ENCODE measurements around the gene KIF16B. TPM values are rescaled to one million over a fixed set of nuclear protein-coding genes. Genes with fewer than 3 reads are reported as not detected.

The KIF16B gene
- total RNA-seq, 2 experiments from 2014 or later, result 5.5 to 5.8 TPM

DNA sequence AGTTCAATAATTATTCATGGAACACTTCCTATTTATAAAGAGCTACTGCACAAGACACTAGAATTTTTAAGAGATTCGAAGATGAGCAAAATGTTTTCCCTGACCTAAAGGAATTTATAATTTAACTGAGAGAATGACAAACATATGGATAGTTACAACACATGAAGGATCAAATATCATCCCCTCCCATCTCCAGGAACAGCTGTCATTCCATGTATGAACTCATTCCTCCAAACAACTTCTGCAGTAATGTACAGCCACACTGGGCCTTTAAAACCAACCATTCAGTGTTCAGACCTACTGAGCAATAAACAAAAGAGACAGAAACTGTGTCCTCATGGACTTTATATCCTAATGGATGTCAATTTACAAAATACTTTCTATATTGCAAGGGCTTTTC lies 87.8 kb downstream of the KIF16B start:
- POLR2A ChIA-PET, result no interaction called here
- DNase-seq (no peak), ATAC-seq (ENCODE audit: low read depth) (no peak)
- H3K36me3 Mint-ChIP-seq, result no peaks in the 10 kb centered on the region
- H3K9me3 Mint-ChIP-seq, result no peaks in the 10 kb centered on the region
- no peaks in the 10 kb centered on the region for H3K27me3 Mint-ChIP-seq
- H3K27ac Mint-ChIP-seq, result no peak overlapping the region
- H3K4me1 Mint-ChIP-seq, result no peaks in the 10 kb centered on the region
- no peak overlapping the region for H3K4me3 Mint-ChIP-seq

DNA sequence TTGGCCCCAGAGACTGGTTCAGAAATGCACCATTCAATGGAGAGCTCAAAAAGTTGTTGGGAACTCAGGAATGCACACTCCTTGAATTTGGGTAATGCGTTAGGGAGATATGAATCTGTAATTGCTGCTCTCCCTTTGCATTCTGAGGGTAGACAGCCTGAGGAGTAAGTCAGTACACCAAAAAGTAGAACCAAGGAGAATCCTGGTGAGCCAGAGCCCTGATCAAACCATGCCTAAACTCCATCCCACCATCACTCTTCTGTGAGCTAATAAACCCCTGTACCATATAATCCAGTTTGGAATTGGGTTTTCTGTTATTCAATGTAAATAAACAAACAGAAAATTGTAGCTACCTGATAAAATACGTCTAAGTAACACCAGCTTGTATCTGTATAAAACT lies 90.2 kb downstream of the KIF16B start:
- no peaks in the 10 kb centered on the region for H3K4me1 Mint-ChIP-seq
- no peak overlapping the region for H3K27ac Mint-ChIP-seq
- no peaks in the 10 kb centered on the region for H3K36me3 Mint-ChIP-seq
- no peak overlapping the region for H3K4me3 Mint-ChIP-seq
- no peaks in the 10 kb centered on the region for H3K9me3 Mint-ChIP-seq
- POLR2A ChIA-PET, result no interaction called here
- DNase-seq, result no peak
- ATAC-seq (ENCODE audit: low read depth), result no peak
- H3K27me3 Mint-ChIP-seq, result no peaks in the 10 kb centered on the region

DNA sequence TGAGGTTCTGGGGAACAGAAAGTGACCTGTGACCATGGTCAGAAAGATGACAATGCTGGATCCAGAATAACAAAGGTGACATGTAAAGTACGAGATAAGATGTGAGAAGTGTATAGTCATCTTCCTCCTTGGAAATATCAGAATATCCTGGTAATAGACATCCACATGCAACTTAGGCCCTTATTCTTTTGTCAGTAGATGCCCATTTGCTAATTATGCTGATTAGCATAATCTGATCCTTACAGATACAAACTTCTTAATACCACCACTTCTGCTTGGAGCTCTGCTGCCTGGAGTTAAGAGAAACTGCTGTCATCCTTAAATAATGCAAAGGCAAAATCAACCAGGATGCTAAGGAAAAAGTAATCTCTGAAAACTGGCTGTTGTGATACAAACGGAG lies 91.3 kb downstream of the KIF16B start:
- POLR2A ChIA-PET, result no interaction called here
- no peaks in the 10 kb centered on the region for H3K9me3 Mint-ChIP-seq
- H3K36me3 Mint-ChIP-seq, result no peaks in the 10 kb centered on the region
- ATAC-seq (ENCODE audit: low read depth), result no peak
- H3K4me1 Mint-ChIP-seq, result no peaks in the 10 kb centered on the region
- no peak overlapping the region for H3K4me3 Mint-ChIP-seq
- no peak overlapping the region for H3K27ac Mint-ChIP-seq
- no peaks in the 10 kb centered on the region for H3K27me3 Mint-ChIP-seq
- DNase-seq, result no peak

DNA sequence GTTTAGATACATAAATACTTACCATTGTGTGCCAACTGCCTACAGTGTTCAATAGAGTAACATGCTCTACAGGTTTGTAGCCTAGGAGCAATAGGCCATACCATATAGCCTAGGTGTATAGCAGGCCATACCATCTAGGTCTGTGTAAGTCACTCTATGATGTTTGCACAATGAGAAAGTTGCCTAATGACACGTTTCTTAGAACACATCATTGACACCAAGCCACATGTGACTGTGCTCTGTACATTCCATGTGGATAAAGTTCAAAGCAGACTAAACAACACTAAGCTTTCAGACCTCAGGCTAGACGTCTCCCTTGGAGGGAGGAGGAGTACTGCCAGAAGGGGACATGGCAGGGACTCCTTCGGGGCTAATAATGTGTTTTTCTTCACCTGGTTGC lies 93.6 kb downstream of the KIF16B start:
- no peaks in the 10 kb centered on the region for H3K27me3 Mint-ChIP-seq
- H3K4me1 Mint-ChIP-seq, result no peaks in the 10 kb centered on the region
- ATAC-seq (ENCODE audit: low read depth), result no peak
- H3K9me3 Mint-ChIP-seq, result no peaks in the 10 kb centered on the region
- POLR2A ChIA-PET, result no interaction called here
- no peak overlapping the region for H3K27ac Mint-ChIP-seq
- H3K36me3 Mint-ChIP-seq, result no peaks in the 10 kb centered on the region
- no peak overlapping the region for H3K4me3 Mint-ChIP-seq
- no peak for DNase-seq

DNA sequence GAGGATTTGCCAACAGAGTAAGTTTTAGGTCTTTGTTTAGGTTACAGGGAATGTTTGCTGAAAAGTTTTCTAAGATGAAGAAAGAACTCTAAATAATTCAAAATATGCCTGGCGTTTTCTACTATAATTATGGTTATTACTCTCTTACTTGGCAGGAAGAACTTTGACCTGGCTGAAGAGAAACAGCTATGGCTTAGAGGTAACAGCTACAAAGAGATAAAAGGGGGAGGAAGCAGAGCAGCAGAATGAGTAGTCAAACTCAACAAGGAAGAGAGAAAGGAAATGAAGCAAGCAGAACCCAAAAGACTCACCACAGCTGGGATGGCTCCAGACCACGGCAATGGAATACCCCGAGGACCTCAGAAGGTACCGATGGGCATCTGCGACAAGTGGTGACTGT lies 95.6 kb downstream of the KIF16B start:
- H3K9me3 Mint-ChIP-seq, result no peaks in the 10 kb centered on the region
- H3K27ac Mint-ChIP-seq, result no peak overlapping the region
- H3K27me3 Mint-ChIP-seq, result no peaks in the 10 kb centered on the region
- ATAC-seq (ENCODE audit: low read depth) (no peak), DNase-seq (no peak)
- POLR2A ChIA-PET, result no interaction called here
- H3K4me1 Mint-ChIP-seq, result no peaks in the 10 kb centered on the region
- no peak overlapping the region for H3K4me3 Mint-ChIP-seq
- H3K36me3 Mint-ChIP-seq, result no peaks in the 10 kb centered on the region

DNA sequence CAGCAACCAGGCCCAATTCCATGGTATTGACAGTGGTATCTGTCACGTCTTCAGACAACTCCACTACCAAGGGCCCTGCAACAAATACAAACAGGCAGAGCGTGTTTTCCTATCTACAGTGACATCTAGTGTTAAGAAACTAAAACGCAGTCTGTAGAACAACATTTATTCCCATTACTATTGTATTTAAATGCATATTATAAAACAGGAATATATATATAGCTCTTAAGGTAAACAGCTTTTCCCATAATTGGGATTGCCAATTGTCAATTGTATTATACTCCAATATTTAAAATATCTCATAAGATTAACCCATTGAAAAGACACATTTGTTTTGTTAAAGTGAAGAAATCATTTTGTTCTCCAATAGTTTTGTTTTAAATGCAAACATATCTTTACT lies 97.2 kb downstream of the KIF16B start:
- POLR2A ChIA-PET, result no interaction called here
- no peaks in the 10 kb centered on the region for H3K4me1 Mint-ChIP-seq
- no peaks in the 10 kb centered on the region for H3K36me3 Mint-ChIP-seq
- H3K27ac Mint-ChIP-seq, result no peak overlapping the region
- H3K27me3 Mint-ChIP-seq, result no peaks in the 10 kb centered on the region
- H3K4me3 Mint-ChIP-seq, result no peak overlapping the region
- H3K9me3 Mint-ChIP-seq, result no peaks in the 10 kb centered on the region
- ATAC-seq (ENCODE audit: low read depth), result no peak
- no peak for DNase-seq

DNA sequence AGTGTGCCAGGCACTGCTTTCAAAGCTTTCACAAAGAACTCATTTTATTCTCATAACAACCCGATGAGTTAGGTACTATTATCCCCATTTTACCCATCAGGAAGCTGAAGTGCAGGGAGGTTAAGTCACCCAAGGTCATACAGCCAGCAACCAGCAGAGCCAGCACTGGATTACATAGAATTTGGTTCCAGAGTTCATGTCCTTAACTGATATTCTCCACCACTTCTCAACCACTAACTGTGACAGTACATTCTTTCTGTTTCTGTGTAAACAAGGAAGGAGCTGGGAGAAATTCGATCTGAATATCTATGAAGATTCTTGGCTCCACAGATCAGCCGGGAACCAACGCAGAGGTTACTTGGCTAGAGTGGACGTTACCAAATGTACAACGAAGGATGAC lies 98.0 kb downstream of the KIF16B start:
- Mint-ChIP-seq H3K4me3 (no peak overlapping the region), H3K27me3 (no peaks in the 10 kb centered on the region), H3K4me1 (no peaks in the 10 kb centered on the region), H3K9me3 (no peaks in the 10 kb centered on the region), H3K36me3 (no peaks in the 10 kb centered on the region), H3K27ac (no peak overlapping the region)
- no peak for DNase-seq
- no peak for ATAC-seq (ENCODE audit: low read depth)
- POLR2A ChIA-PET, result no interaction called here

DNA sequence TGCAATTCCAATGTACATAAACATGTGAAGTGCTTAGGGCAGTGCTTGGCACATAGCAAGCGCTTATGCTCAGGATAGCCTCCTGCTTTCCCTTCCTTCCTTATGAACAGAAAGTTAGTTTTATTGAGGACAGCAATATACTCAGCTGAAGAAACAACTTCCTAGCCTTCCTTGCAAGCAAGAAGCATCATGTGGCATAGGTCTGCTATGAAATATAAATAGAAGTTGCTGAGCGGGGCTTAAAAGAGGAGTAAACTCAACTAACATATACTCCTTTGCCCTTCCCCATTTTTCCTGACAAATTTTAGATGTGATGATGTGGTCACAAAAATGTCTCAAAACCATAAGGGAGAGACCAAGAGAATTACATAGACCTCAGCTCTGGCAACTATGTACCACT lies 98.9 kb downstream of the KIF16B start:
- H3K4me3 Mint-ChIP-seq, result no peak overlapping the region
- H3K36me3 Mint-ChIP-seq, result no peaks in the 10 kb centered on the region
- no peaks in the 10 kb centered on the region for H3K9me3 Mint-ChIP-seq
- H3K4me1 Mint-ChIP-seq, result no peaks in the 10 kb centered on the region
- H3K27me3 Mint-ChIP-seq, result no peaks in the 10 kb centered on the region
- POLR2A ChIA-PET, result no interaction called here
- no peak for ATAC-seq (ENCODE audit: low read depth)
- DNase-seq, result no peak
- no peak overlapping the region for H3K27ac Mint-ChIP-seq

DNA sequence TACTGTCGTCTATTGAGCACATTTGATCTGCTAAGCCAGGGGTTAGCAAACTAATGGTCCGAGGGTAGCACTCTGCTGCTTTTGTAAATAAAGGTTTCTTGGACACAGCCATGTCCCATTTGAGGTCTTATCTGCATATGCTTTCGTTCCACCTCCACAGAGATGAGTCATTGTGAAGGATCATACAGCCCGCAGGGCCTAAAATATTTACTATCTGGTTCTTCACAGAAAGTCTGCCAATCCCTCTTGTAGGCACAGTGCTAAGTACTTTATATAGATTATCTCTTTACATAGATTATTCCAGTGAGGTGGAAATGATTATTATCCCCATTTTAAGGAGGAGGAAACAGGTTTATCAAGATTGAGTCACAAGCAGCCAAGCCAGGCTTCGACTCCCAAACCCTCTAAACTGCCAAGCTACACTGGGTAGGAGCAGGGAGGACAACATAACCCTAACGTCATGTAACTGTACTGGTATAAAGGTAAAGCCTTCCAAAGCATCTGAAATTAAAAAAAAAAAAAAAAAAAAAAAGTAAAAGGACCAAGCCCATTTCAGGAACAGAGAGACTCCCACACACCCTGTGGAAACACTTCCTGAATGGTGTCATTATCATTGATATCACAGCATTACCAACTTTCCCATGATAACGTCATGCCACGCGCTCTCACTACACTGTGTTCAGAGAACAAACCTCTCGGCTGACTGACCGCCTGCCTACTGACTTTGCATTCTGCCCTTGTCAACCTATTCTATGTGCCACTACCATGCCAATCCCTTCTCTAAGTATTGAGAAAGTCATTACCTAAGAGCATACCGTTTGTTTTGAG lies 101.0 kb downstream of the KIF16B start:
- no peak for ATAC-seq (ENCODE audit: low read depth)
- Mint-ChIP-seq H3K27ac (no peak overlapping the region), H3K4me1 (no peaks in the 10 kb centered on the region), H3K4me3 (no peak overlapping the region), H3K36me3 (no peaks in the 10 kb centered on the region), H3K27me3 (no peaks in the 10 kb centered on the region), H3K9me3 (no peaks in the 10 kb centered on the region)
- DNase-seq, result no peak
- POLR2A ChIA-PET, result no interaction called here

DNA sequence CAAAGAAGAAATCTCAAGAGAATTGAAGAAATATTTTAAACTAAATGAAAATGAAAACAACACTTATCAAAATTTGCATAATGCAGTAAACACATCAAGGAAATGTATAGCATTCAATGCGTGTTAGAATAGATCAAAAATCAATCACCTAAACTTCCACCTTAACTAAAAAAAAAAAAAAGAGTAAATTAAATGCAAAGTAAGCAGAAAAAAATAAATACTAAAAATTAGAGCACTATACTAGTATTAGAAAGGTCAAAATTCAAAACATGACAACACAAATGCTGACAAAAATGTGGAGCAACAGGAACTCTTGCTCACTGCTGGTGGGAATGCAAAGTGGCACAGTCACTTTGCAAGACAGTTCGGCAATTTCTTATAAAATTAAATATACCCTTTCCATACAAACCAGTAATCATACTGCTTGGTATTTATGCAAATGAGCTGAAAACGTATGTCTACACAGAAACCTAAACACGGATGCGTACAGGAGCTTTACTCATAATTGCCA lies 103.8 kb downstream of the KIF16B start:
- ATAC-seq (ENCODE audit: low read depth) (no peak), DNase-seq (no peak)
- no peaks in the 10 kb centered on the region for H3K9me3 Mint-ChIP-seq
- peaks cover 2% of the 10 kb centered on the region for H3K36me3 Mint-ChIP-seq
- POLR2A ChIA-PET, result no interaction called here
- no peak overlapping the region for H3K27ac Mint-ChIP-seq
- H3K4me3 Mint-ChIP-seq, result no peak overlapping the region
- H3K27me3 Mint-ChIP-seq, result no peaks in the 10 kb centered on the region
- no peaks in the 10 kb centered on the region for H3K4me1 Mint-ChIP-seq

DNA sequence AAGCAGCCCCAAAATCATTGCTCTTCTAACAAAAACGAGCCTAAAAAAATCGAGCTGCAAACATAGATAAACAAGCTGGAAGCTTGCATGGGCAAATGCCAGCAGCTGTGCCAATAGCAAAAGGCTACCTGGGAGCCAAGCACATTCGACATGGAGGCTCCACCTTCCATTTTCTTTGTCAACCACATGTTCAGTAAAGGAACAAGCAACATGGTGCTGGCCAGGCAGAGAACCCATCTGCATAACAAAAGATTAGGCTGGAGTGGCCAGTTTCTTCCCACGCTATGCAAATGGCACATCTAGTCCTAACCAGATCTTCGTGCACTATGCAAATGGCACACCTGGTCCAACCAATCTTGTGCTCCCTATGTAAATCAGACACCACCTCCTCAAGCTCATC lies 110.5 kb downstream of the KIF16B start:
- H3K27me3 Mint-ChIP-seq, result no peaks in the 10 kb centered on the region
- POLR2A ChIA-PET, result no interaction called here
- H3K27ac Mint-ChIP-seq, result no peak overlapping the region
- no peaks in the 10 kb centered on the region for H3K9me3 Mint-ChIP-seq
- H3K36me3 Mint-ChIP-seq, result peaks cover 2% of the 10 kb centered on the region
- no peak for DNase-seq
- no peaks in the 10 kb centered on the region for H3K4me1 Mint-ChIP-seq
- no peak for ATAC-seq (ENCODE audit: low read depth)
- H3K4me3 Mint-ChIP-seq, result no peak overlapping the region

DNA sequence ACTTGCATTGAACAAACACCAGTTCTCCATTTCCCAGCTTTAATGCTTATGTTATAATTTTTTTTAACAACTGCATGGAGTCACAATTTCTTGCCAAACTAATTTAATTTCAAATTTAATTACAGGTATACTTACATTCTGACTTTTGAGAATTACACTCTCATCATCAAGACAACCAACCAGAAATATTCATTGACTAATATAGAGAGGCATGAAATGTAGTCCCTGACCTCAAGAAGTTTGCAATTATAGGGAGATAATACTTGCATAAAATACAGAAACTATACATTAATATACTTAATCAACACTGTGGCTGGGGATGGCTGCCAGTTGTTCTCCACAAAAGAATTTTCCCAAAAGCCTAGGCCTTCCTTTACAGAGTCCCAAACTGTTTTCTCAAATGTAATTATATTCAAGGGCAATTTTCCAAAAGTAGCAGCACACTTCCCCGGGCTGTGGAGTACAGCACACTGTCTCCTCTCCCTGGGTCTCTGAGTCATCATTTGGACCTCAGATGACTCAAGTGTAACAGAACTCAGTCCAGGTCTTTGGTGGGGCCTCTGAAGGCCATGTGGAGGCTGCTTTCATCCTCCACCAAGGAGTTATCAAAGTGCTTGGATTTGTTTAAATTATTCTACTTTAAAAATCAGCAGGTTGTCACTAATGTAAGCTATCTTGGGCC lies 114.1 kb downstream of the KIF16B start:
- Mint-ChIP-seq H3K4me1 (no peaks in the 10 kb centered on the region), H3K27ac (no peak overlapping the region), H3K9me3 (no peaks in the 10 kb centered on the region), H3K27me3 (no peaks in the 10 kb centered on the region), H3K4me3 (no peak overlapping the region), H3K36me3 (no peaks in the 10 kb centered on the region)
- POLR2A ChIA-PET, result no interaction called here
- no peak for DNase-seq
- no peak for ATAC-seq (ENCODE audit: low read depth)

DNA sequence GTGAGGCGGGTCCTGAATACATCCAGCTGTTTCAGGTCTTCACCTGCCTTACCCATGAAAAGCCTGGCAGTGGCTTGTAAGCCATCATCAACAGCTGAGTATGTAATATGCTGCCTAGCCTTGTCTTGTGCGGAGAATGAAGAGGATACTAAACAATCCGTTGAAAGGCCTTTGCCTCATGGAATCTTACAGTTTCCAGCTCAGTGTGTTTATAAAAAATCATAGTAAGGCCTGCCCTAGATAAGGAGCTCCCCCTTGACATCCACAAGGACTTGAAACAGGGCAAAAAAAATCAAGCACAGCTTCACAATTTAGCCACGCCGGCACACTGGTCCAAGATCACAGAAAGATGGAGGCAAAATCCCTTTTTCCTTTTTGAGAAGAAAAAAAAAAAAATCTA lies 115.7 kb downstream of the KIF16B start:
- no peaks in the 10 kb centered on the region for H3K9me3 Mint-ChIP-seq

DNA sequence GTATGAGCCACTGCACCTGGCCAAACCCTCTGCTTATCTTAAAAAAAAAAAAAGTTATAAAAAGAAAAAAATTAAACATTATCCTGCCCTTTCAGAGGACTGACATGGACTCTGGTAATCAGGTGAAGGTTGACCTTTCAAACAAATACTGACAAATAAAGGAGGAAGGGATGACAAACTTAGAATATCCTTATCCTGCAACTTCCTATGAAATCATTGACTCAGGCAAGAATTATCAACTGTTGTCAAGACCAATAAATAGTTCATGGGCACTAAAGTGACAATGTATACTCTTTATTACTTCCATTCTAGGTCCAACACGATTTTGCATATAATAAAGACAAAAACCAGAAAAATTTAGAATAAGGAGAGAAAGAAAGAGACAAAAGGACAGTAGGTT lies 117.9 kb downstream of the KIF16B start:
- H3K27ac Mint-ChIP-seq, result no peak overlapping the region
- no peaks in the 10 kb centered on the region for H3K4me1 Mint-ChIP-seq
- ATAC-seq (ENCODE audit: low read depth) (no peak), DNase-seq (no peak)
- POLR2A ChIA-PET, result no interaction called here
- H3K9me3 Mint-ChIP-seq, result peaks cover 2% of the 10 kb centered on the region
- H3K27me3 Mint-ChIP-seq, result no peaks in the 10 kb centered on the region
- H3K4me3 Mint-ChIP-seq, result no peak overlapping the region
- no peaks in the 10 kb centered on the region for H3K36me3 Mint-ChIP-seq

More for the DNA sequence above, 115.7 kb downstream of the KIF16B start:
- H3K27me3 Mint-ChIP-seq, result no peaks in the 10 kb centered on the region
- H3K4me1 Mint-ChIP-seq, result no peaks in the 10 kb centered on the region
- ATAC-seq (ENCODE audit: low read depth), result no peak
- H3K27ac Mint-ChIP-seq, result no peak overlapping the region
- no peak overlapping the region for H3K4me3 Mint-ChIP-seq
- no peaks in the 10 kb centered on the region for H3K36me3 Mint-ChIP-seq
- DNase-seq, result no peak
- POLR2A ChIA-PET, result no interaction called here

Measured in activated naive CD8-positive, alpha-beta T cell treated with anti-CD3 and anti-CD28 coated beads, Interleukin-2, amount 10 ng/mL, durations not matched to agents 7 days and 5 days (primary cell).